K562 (cell line): Measurements from ENCODE around the gene CCDC141. TPM values are rescaled to one million over a fixed set of nuclear protein-coding genes. Genes with fewer than 3 reads are reported as not detected.

ENCODE experiments used
- ATAC-seq: fragments of 200-7000 bp; cut with Tn5 transposase; 3 replicates; pipeline ENCODE4 v1.9.1; 2020; ENCODE audit warnings: moderate library complexity
- BruUV-seq: library from RNA; stranded (reverse); fragments of 400-500 nt; replicated peaks from 2 replicates; lab custom pipeline; 2021; lab: Mats Ljungman, UMichigan
- CTCF ChIA-PET: fragments of 300-600 bp; formaldehyde crosslinking; extraction: SDS; loops from one replicate; lab custom pipeline; 2021; ENCODE audit warnings: low intra/inter-chr PET ratio; lab: Yijun Ruan, JAX
- POLR2A ChIA-PET: fragments of 300-600, 350-650 bp; sonication (Branson Sonifier 250); formaldehyde crosslinking; extraction: SDS; loops from one replicate; lab custom pipeline; 2021; ENCODE audit warnings: antibody characterized with exemption, inconsistent platforms; lab: Yijun Ruan, JAX
- DNase-seq, 4 experiments: peaks; one replicate each; pipeline versions ENCODE4 v3.0.0 to v3.0.0-alpha.2; 2011 to 2018; ENCODE audit warnings: low spot score in 3 of 4, mixed read lengths in 3 of 4; ENCODE audit errors: extremely low read depth in 1 of 4
- FAIRE-seq: peaks from 2 replicates; lab custom pipeline; 2011; peaks lifted over from hg19 to GRCh38; lab: Jason Lieb, UNC
- H2AFZ ChIP-seq: 2 replicates; pipeline ENCODE4 v1.6.0; 2011; ENCODE audit warnings: low read depth, low read length, control low read depth, inconsistent platforms
- H3K27ac ChIP-seq: fragments of 200-600 bp; 3 replicates; pipeline ENCODE4 v1.8.0; 2011; ENCODE audit warnings: low read depth, mild to moderate bottlenecking, control low read depth, inconsistent platforms, low read length, moderate library complexity, mixed read lengths; ENCODE audit errors: extremely low read depth
- H3K27me3 ChIP-seq, 2 experiments: fragments of 300-600 bp in 1 of 2; 2 replicates in 1 of 2; 3 replicates in 1 of 2; pipeline versions ENCODE4 v1.6.0 to v1.8.0; 2011; ENCODE audit warnings: inconsistent platforms in 2 of 2, low read length in 2 of 2, mild to moderate bottlenecking in 1 of 2, mixed read lengths in 1 of 2, moderate library complexity in 1 of 2; ENCODE audit not compliant: control insufficient read depth in 2 of 2, insufficient read depth in 2 of 2
- H3K36me3 ChIP-seq: fragments of 300-600 bp; 3 replicates; pipeline ENCODE4 v1.8.0; 2011; ENCODE audit warnings: mild to moderate bottlenecking, low read length, inconsistent platforms; ENCODE audit not compliant: control insufficient read depth, insufficient read depth
- H3K4me1 ChIP-seq, 2 experiments: fragments of 200-600 bp in 1 of 2; replicated peaks in 1 of 2; 2 replicates in 1 of 2; 3 replicates in 1 of 2; pipeline versions ENCODE4 v1.5.1 to v1.8.0; 2011; ENCODE audit warnings: inconsistent platforms in 2 of 2, low read length in 2 of 2, mild to moderate bottlenecking in 1 of 2, mixed read lengths in 1 of 2, moderate library complexity in 1 of 2; ENCODE audit not compliant: control insufficient read depth in 2 of 2, insufficient read depth in 2 of 2
- H3K4me2 ChIP-seq: 2 replicates; pipeline ENCODE4 v1.6.1; 2011; ENCODE audit warnings: low read length, control low read depth, inconsistent platforms, mixed read lengths; ENCODE audit not compliant: insufficient read depth
- H3K4me3 ChIP-seq: fragments of 200-600 bp; sonication (generic), shearing (Covaris generic); 2 replicates; pipeline ENCODE4 v1.5.1; 2016; ENCODE audit warnings: control low read depth, inconsistent platforms
- H3K79me2 ChIP-seq: fragments of 200-600 bp; 3 replicates; pipeline ENCODE4 v1.8.0; 2011; ENCODE audit warnings: low read length, inconsistent platforms; ENCODE audit not compliant: control insufficient read depth, insufficient read depth
- H3K9ac ChIP-seq, 2 experiments: 2 replicates each; pipeline versions ENCODE4 v1.6.0 to v1.6.1; 2011; ENCODE audit warnings: low read depth in 2 of 2, low read length in 2 of 2, control low read depth in 1 of 2, inconsistent platforms in 1 of 2, mild to moderate bottlenecking in 1 of 2, mixed read lengths in 1 of 2; ENCODE audit not compliant: insufficient read depth in 1 of 2
- H3K9me1 ChIP-seq: one replicate; pipeline ENCODE4 v1.6.0; 2011; ENCODE audit warnings: inconsistent platforms, mild to moderate bottlenecking, low read length, moderate library complexity; ENCODE audit not compliant: control insufficient read depth, insufficient read depth
- H3K9me3 ChIP-seq: replicated peaks from 2 replicates; pipeline ENCODE4 v1.5.1; 2011; ENCODE audit warnings: low read depth, low read length, inconsistent platforms; ENCODE audit not compliant: control insufficient read depth, insufficient read depth
- H4K20me1 ChIP-seq: replicated peaks from 2 replicates; pipeline ENCODE4 v1.6.1; 2011; ENCODE audit warnings: low read length, inconsistent platforms, mixed read lengths; ENCODE audit not compliant: control insufficient read depth, insufficient read depth
- ADNP ChIP-seq: fragments of 200-800 bp; sonication (Bioruptor generic); IDR thresholded peaks from 2 replicates; pipeline ENCODE4 v1.6.1; 2016; ENCODE audit warnings: missing genetic modification characterization, missing compliant biosample characterization
- ATF7 ChIP-seq: fragments of 450-650 bp; IDR thresholded peaks from 2 replicates; pipeline ENCODE4 v1.7.1; 2014; ENCODE audit warnings: mild to moderate bottlenecking, moderate library complexity
- EGR1 ChIP-seq: fragments of 450-650 bp; conservative IDR thresholded peaks from 2 replicates; pipeline ENCODE4 v1.6.1; 2017; ENCODE audit warnings: mild to moderate bottlenecking
- MBD2 ChIP-seq: sonication (generic); IDR thresholded peaks from 2 replicates; pipeline ENCODE4 v1.6.1; 2016; ENCODE audit warnings: low read depth, borderline replicate concordance
- NFATC3 ChIP-seq: fragments of 450-650 bp; IDR thresholded peaks from 2 replicates; pipeline ENCODE4 v1.6.1; 2017; ENCODE audit warnings: mild to moderate bottlenecking
- NR2C2 ChIP-seq, 2 experiments: fragments of 200-800 bp in 1 of 2; sonication (Bioruptor generic) in 1 of 2; sonication (generic) in 1 of 2; formaldehyde crosslinking in 1 of 2; IDR thresholded peaks; 2 replicates each; pipeline versions ENCODE4 v1.6.1 to v1.8.0; 2016 to 2022; ENCODE audit warnings: mild to moderate bottlenecking in 1 of 2, missing compliant biosample characterization in 1 of 2, missing genetic modification characterization in 1 of 2, missing genetic modification reagents in 1 of 2
- PYGO2 ChIP-seq: fragments of 450-650 bp; IDR thresholded peaks from 2 replicates; pipeline ENCODE4 v1.6.1; 2016; ENCODE audit warnings: mild to moderate bottlenecking, missing genetic modification characterization, moderate library complexity, missing compliant biosample characterization
- WHSC1 ChIP-seq: IDR thresholded peaks from one replicate; pipeline ENCODE4 v1.6.1; 2012; ENCODE audit warnings: low read length, control low read depth, inconsistent platforms
- ZNF644 ChIP-seq: fragments of 200-800 bp; sonication (Bioruptor generic); IDR thresholded peaks from 2 replicates; pipeline ENCODE4 v1.6.1; 2016; ENCODE audit warnings: low read depth, missing genetic modification characterization, missing compliant biosample characterization
- ZNF696 ChIP-seq: fragments of 250-450 bp; sonication (Bioruptor Pico); conservative IDR thresholded peaks from 2 replicates; pipeline ENCODE4 v1.4.0; 2020; ENCODE audit warnings: mild to moderate bottlenecking, moderate library complexity
- WGBS: fragments of 100-300 bp; shearing (Covaris generic); methylation state at CpG from one replicate; pipeline ENCODE4 v1.1.6; 2016; ENCODE audit warnings: low coverage, mixed read lengths; ENCODE audit not compliant: insufficient coverage; ENCODE audit errors: missing lambda C conversion rate; 5-methylcytosine and 5-hydroxymethylcytosine counted together
- in situ Hi-C: fragments of 300-500 bp; cut with MboI; formaldehyde crosslinking; loops from 4 replicates; pipeline ENCODE4 v1.15.0; 2018; ENCODE audit warnings: inconsistent platforms, mixed read lengths
- intact Hi-C: fragments of 100-400 bp; cut with micrococcal nuclease; formaldehyde crosslinking; loops from 2 replicates; pipeline ENCODE4 v1.14.2; 2022
- polyA plus RNA-seq, 8 experiments: library from polyadenylated mRNA; depleted of rRNA in 4 of 8; stranded (reverse) in 5 of 8; unstranded in 3 of 8; fragments of >200 nt; fragmentation: Nextera tagmentation in 2 of 8; fragmentation: Illumina TruSeq in 1 of 8; extraction: Ambion mirVana in 2 of 8; extraction: Trizol in 1 of 8; gene quantifications; 2 replicates each; pipeline versions ENCODE4 v1.2.1 to v1.2.3, GENCODE V29; 2011 to 2014; ENCODE audit warnings: inconsistent platforms in 1 of 8, missing spikeins in 1 of 8
- total RNA-seq, 7 experiments: library from RNA; depleted of rRNA in 6 of 7; stranded (reverse); fragments of >200 nt in 6 of 7; fragmentation: Illumina TruSeq in 2 of 7; extraction: Trizol in 2 of 7; gene quantifications; 2 replicates each; pipeline versions ENCODE4 v1.2.1 to v1.2.3, GENCODE V29; 2011 to 2021; ENCODE audit warnings: low replicate concordance in 1 of 7
- TF ChIP-seq, protein P1 (sequence below): fragments of 250-450 bp; sonication (Bioruptor Pico); IDR thresholded peaks from 2 replicates; pipeline ENCODE4 v1.5.0; 2022; ENCODE audit warnings: mild to moderate bottlenecking
- TF ChIP-seq, protein P2 (sequence below): fragments of 250-450 bp; sonication (Bioruptor Pico); IDR thresholded peaks from 2 replicates; pipeline ENCODE4 v1.8.0; 2022; ENCODE audit warnings: inconsistent platforms
- TF ChIP-seq, protein P3 (sequence below), 2 experiments: fragments of 450-650 bp in 1 of 2; sonication (generic) in 1 of 2; formaldehyde crosslinking in 1 of 2; IDR thresholded peaks in 1 of 2; conservative IDR thresholded peaks in 1 of 2; 2 replicates each; pipeline versions ENCODE4 v1.6.1 to v1.8.1; 2016 to 2023; ENCODE audit warnings: mild to moderate bottlenecking in 2 of 2, moderate library complexity in 2 of 2, inconsistent platforms in 1 of 2, missing genetic modification reagents in 1 of 2

CCDC141 gene
- total and polyA plus RNA-seq, 9 of the 15 experiments (the other 6 are each of a cell fraction or from before 2014, with no cell fraction given), result 0.09 TPM; not detected in 8

DNA sequence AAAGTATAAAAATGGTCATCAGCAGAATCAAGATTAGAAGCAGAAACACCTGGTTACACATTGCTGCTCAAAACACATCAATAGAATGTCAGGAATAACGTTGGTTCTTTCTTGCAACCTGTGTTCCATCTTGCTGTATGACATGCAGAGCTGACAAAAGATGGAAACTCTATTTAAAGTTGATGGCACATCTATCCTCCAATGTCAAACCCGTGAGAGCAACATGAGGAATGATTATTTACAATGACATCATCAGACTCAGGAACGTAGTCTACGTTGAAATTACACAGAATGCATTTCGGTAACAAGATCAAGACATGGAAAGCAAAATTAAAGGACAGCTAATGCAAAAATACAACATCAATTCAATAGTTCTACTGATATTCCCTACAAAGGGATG is 216.6 kb downstream of the CCDC141 start:
- in situ Hi-C loops, result no loop called here
- CTCF ChIA-PET, result no interaction called here
- no peak for DNase-seq

DNA sequence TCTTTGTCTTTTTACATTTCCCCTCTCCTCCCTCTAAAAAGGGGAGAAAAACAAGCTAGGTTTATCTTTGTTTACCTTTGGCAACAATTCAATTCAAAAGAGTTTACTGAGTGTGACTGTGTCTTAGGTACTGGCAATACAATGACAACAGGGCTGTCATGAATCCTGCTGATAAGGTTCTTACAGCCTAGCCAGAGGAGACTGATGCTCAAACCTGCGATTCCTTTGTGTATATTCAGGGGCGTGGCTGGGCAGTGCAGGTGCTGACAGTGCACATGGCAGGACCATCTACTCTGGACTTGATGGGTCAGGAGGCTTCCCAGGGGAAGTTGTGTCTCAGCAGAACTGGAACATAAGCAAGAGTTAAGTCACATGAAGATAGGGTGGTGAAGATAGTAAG is 219.5 kb downstream of the CCDC141 start:
- Histone ChIP-seq H3K27ac (no peak overlapping the region), H3K27me3 (no peaks in the 10 kb centered on the region), H4K20me1 (no peaks in the 10 kb centered on the region), H3K9me1 (no peaks in the 10 kb centered on the region), H2AFZ (no peak overlapping the region), H3K4me3 (no peak overlapping the region), H3K9ac (no peak overlapping the region), H3K9me3 (no peaks in the 10 kb centered on the region), H3K79me2 (no peaks in the 10 kb centered on the region), H3K4me2 (no peak overlapping the region), H3K4me1 (no peaks in the 10 kb centered on the region), H3K36me3 (no peaks in the 10 kb centered on the region)
- intact Hi-C loops, result no loop called here
- DNase-seq (no peak), FAIRE-seq (no peak), ATAC-seq (no peak)
- BruUV-seq, result no TSS peak
- 0% methylated on average over 2 of the region's 2 CpGs for WGBS
- ChIA-PET POLR2A (no interaction called here), CTCF (no interaction called here)
- in situ Hi-C loops, result no loop called here
- TF ChIP-seq ZNF696 (CRISPR knock-in tag) (no peak), ADNP (tag) (no peak), NR2C2 (CRISPR knock-in tag; IDR thresholded peaks at IDR 0.05) (no peak), NR2C2 (tag; IDR thresholded peaks at IDR 0.05) (no peak), EGR1 (no peak), NFATC3 (no peak), WHSC1 (no peak), MBD2 (no peak), ZNF644 (tag) (no peak)
- TF ChIP-seq, protein P1, sequence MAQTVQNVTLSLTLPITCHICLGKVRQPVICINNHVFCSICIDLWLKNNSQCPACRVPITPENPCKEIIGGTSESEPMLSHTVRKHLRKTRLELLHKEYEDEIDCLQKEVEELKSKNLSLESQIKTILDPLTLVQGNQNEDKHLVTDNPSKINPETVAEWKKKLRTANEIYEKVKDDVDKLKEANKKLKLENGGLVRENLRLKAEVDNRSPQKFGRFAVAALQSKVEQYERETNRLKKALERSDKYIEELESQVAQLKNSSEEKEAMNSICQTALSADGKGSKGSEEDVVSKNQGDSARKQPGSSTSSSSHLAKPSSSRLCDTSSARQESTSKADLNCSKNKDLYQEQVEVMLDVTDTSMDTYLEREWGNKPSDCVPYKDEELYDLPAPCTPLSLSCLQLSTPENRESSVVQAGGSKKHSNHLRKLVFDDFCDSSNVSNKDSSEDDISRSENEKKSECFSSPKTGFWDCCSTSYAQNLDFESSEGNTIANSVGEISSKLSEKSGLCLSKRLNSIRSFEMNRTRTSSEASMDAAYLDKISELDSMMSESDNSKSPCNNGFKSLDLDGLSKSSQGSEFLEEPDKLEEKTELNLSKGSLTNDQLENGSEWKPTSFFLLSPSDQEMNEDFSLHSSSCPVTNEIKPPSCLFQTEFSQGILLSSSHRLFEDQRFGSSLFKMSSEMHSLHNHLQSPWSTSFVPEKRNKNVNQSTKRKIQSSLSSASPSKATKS (CRISPR knock-in tag), result no peak
- TF ChIP-seq, protein P2, sequence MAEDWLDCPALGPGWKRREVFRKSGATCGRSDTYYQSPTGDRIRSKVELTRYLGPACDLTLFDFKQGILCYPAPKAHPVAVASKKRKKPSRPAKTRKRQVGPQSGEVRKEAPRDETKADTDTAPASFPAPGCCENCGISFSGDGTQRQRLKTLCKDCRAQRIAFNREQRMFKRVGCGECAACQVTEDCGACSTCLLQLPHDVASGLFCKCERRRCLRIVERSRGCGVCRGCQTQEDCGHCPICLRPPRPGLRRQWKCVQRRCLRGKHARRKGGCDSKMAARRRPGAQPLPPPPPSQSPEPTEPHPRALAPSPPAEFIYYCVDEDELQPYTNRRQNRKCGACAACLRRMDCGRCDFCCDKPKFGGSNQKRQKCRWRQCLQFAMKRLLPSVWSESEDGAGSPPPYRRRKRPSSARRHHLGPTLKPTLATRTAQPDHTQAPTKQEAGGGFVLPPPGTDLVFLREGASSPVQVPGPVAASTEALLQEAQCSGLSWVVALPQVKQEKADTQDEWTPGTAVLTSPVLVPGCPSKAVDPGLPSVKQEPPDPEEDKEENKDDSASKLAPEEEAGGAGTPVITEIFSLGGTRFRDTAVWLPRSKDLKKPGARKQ (CRISPR knock-in tag), result no peak

More for the DNA sequence above, 216.6 kb downstream of the CCDC141 start:
- H3K9ac ChIP-seq, result no peak overlapping the region
- H2AFZ ChIP-seq, result no peak overlapping the region
- no peaks in the 10 kb centered on the region for H3K4me1 ChIP-seq
- FAIRE-seq, result no peak
- intact Hi-C loops, result no loop called here
- no peaks in the 10 kb centered on the region for H3K27me3 ChIP-seq
- H4K20me1 ChIP-seq, result no peaks in the 10 kb centered on the region
- no peak overlapping the region for H3K4me2 ChIP-seq
- BruUV-seq, result no TSS peak
- H3K4me3 ChIP-seq, result no peak overlapping the region
- POLR2A ChIA-PET, result interaction anchor here (1.1 kb wide), 1 partner anchor 13 kb away, joined by 4 read pairs; no protein-coding TSS in a partner anchor
- no peaks in the 10 kb centered on the region for H3K36me3 ChIP-seq
- no peaks in the 10 kb centered on the region for H3K79me2 ChIP-seq
- H3K9me1 ChIP-seq, result no peaks in the 10 kb centered on the region
- no peak overlapping the region for H3K27ac ChIP-seq
- no peaks in the 10 kb centered on the region for H3K9me3 ChIP-seq
- WGBS, result 0% methylated on average over 5 of the region's 5 CpGs
- TF ChIP-seq PYGO2 (tag) (no peak), ATF7 (0 out of 2 replicates have a peak, but pooled peaks have one; percentile 33)
- TF ChIP-seq, protein P3, sequence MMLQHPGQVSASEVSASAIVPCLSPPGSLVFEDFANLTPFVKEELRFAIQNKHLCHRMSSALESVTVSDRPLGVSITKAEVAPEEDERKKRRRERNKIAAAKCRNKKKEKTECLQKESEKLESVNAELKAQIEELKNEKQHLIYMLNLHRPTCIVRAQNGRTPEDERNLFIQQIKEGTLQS (IDR thresholded peaks at IDR 0.05), result peak; percentile 52; the same call in 1 of the 2 replicates
- TF ChIP-seq, protein P3 (CRISPR knock-in tag; conservative IDR thresholded peaks at IDR 0.05), result no peak
- no peak for ATAC-seq
